Endometrial microvascular endothelial cells (primary cell): ENCODE data around the gene CADPS2. TPM values are rescaled to one million over a fixed set of nuclear protein-coding genes. Genes with fewer than 3 reads are reported as not detected.

Source experiments
- in situ Hi-C: cut with HindIII; loops from 2 replicates; pipeline ENCODE4 v1.10.0; 2017; ENCODE audit warnings: low sequenced_read_pairs, low pct_unique_long_range_greater_than_20kb; ENCODE audit errors: inconsistent ontology term
- total RNA-seq: library from RNA; depleted of rRNA; stranded (reverse); fragments of >200 nt; gene quantifications from one replicate; pipeline ENCODE4 v1.2.3, GENCODE V29; 2015; ENCODE audit errors: inconsistent ontology term

CADPS2 gene
- total RNA-seq, 1 donor from 2014 or later = 43.5 TPM

GRCh38 chr7:122448893-122449589, 437.2 kb downstream of the CADPS2 start:
- in situ Hi-C loops = no loop called here

- in situ Hi-C loops = no loop called here
Measured at GRCh38 chr7:122442929-122443328, 443.3 kb downstream of the CADPS2 start.

- in situ Hi-C loops = no loop called here
Measured at GRCh38 chr7:122438492-122438891, 447.8 kb downstream of the CADPS2 start.

- in situ Hi-C loops = no loop called here
Measured at GRCh38 chr7:122438006-122438405, 448.3 kb downstream of the CADPS2 start.

GRCh38 chr7:122433765-122434164, 452.5 kb downstream of the CADPS2 start:
- in situ Hi-C loops = no loop called here

- in situ Hi-C loops = no loop called here
Measured at GRCh38 chr7:122430710-122431109, 455.6 kb downstream of the CADPS2 start.

GRCh38 chr7:122429926-122430325, 456.3 kb downstream of the CADPS2 start:
- in situ Hi-C loops = no loop called here

GRCh38 chr7:122425731-122426130, 460.5 kb downstream of the CADPS2 start:
- in situ Hi-C loops = no loop called here

GRCh38 chr7:122423591-122423990, 462.7 kb downstream of the CADPS2 start:
- in situ Hi-C loops = no loop called here

- in situ Hi-C loops = no loop called here
Measured at GRCh38 chr7:122416336-122416735, 469.9 kb downstream of the CADPS2 start.

GRCh38 chr7:122415510-122415909, 470.8 kb downstream of the CADPS2 start:
- in situ Hi-C loops = no loop called here

GRCh38 chr7:122413339-122413738, 472.9 kb downstream of the CADPS2 start:
- in situ Hi-C loops = no loop called here

GRCh38 chr7:122412883-122413282, 473.4 kb downstream of the CADPS2 start:
- in situ Hi-C loops = no loop called here

GRCh38 chr7:122412441-122412840, 473.8 kb downstream of the CADPS2 start:
- in situ Hi-C loops = no loop called here

GRCh38 chr7:122407195-122407594, 479.1 kb downstream of the CADPS2 start:
- in situ Hi-C loops = no loop called here

- in situ Hi-C loops = no loop called here
Measured at GRCh38 chr7:122403113-122403512, 483.1 kb downstream of the CADPS2 start.

- in situ Hi-C loops = no loop called here
Measured at GRCh38 chr7:122402235-122402634, 484.0 kb downstream of the CADPS2 start.

- in situ Hi-C loops = no loop called here
Measured at GRCh38 chr7:122397381-122397780, 488.9 kb downstream of the CADPS2 start.

GRCh38 chr7:122394512-122394911, 491.7 kb downstream of the CADPS2 start:
- in situ Hi-C loops = no loop called here

- in situ Hi-C loops = no loop called here
Measured at GRCh38 chr7:122384528-122384927, 501.7 kb downstream of the CADPS2 start.

GRCh38 chr7:122383934-122384333, 502.3 kb downstream of the CADPS2 start:
- in situ Hi-C loops = no loop called here
